C4-2B (cell line): ENCODE measurements around the gene IL1A.

Experiments
- H3K27ac ChIP-seq: fragments of 450-650 bp; 2 replicates; pipeline ENCODE4 v1.5.1; 2017
- CTCF ChIP-seq: fragments of 450-650 bp; conservative IDR thresholded peaks from 2 replicates; pipeline ENCODE4 v1.5.1; 2017; ENCODE audit warnings: mild to moderate bottlenecking
- ZFX ChIP-seq: fragments of 450-650 bp; IDR thresholded peaks from 2 replicates; pipeline ENCODE4 v1.6.1; 2017

IL1A gene

DNA sequence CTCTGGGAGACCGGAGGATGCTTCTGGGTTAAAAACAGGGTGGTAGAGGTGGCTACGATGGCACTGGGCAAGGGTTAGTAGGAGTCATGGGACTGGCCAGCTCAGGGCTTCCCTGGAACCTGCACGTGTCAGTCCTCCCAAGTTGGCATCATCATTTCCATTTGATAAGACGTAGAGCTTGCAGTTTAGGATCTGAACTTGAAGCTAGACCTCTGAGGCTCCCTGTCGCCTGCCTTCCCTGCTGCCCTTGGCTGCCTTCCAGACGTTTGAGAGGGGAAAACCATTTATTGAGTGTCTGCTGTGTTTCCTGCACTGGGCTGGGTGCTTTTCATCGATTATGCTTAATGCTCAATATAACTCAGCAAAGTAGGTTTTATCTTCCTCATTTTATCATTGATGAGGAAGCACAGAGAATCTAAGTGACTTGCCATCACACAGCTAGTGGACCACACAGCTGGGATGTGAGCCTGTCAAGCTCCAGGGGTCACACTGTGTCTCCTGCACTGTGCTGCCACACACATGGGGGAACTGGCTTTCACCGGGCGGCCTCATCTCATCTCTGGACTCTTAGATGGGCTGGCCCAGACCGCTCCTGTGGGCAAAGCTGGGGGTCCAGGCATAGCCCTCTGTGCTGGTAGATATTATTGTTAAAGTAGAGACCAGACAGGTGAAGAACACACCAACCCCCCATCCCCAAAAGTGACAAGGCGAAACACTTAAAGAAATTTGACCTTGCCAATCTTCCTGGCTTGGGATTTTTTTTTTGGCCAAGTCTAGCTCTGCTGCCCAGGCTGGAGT is 55.7 kb downstream of the IL1A start:
- no peak overlapping the region for H3K27ac ChIP-seq
- TF ChIP-seq CTCF (no peak), ZFX (no peak)

GRCh38 chr2:112728029-112728362 is 56.3 kb downstream of the IL1A start:
- TF ChIP-seq CTCF (no peak), ZFX (no peak)
- H3K27ac ChIP-seq: no peak overlapping the region

DNA sequence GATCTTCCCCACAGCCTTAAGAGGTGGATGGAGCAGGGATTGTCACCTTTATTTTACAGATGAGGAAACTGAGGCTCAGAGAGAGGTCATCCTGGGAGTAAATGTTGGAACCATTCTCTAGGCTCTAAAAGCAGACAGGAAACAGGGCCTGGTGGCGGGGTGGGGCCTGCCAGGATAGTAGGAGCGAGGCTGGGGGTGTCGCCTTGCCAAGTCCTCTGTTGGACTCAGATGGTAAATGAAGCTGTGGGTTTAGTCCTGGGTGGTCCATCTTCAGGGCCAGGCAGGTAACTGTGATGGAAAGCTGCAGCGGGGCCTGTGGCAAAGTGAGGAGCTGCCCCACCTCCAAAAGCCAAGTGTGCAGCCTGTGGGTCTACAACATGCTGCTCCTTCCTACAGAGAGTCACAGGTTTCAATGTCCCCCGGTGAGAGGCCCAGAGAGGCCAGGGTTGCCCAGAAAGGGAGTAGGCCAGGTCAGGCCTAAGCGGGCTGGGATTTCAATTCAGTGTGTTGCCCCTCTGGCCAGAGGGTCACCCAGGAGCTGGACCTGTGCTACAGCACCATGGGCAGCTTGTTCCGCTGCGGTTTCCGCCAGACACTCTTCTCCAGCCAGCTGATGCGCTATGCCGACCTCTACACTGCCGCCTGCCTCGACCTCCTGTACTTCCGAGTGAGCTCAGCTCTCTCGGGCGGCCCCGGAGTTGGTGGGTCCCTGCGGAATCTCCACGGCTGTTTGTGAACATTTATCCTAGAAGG is 56.8 kb downstream of the IL1A start:
- TF ChIP-seq CTCF (no peak), ZFX (no peak)
- H3K27ac ChIP-seq: no peak overlapping the region

DNA sequence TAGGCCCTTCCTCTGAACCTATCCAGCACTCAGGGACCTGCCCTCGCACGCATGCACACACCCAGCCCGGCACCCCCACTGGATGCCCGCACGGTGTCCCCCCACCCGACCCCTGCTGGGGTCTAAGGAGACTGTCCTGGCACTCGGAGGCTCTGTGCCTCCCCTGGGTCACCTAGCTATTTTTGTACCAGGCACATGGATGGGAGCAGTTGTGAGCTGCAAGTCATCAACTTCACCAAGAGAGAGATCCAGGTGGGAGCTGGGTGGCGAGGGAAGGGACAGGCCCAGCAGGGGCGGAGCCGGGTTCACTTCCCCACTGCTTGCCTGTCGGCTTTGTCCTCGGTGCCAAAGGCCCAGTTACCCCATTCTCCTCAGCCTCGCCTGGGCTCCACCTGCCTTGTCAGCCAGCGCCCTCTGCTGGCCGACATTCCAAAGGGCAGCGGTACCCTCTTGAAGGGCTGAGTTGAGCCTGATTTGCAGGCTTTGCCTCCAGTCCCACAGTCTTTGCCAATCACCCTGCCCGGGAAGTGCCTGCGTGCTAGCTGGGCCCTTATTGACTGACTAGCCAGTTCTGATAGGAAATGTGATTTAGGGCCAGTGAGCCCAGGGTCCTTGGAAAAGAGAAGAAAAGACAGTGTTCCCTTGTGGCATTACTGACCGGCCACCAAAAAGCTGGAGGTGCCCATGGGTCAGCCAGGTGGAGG is 57.7 kb downstream of the IL1A start:
- no peak overlapping the region for H3K27ac ChIP-seq
- TF ChIP-seq CTCF: peak; percentile 94
- TF ChIP-seq ZFX: no peak

- no peak overlapping the region for H3K27ac ChIP-seq
- TF ChIP-seq CTCF: no peak
- TF ChIP-seq ZFX: no peak
Observed at GRCh38 chr2:112725545-112726457, 58.5 kb downstream of the IL1A start.

- TF ChIP-seq ZFX (no peak), CTCF (no peak; the same call in 1 of the 2 replicates)
- H3K27ac ChIP-seq: no peak overlapping the region
Observed at GRCh38 chr2:112724591-112725525, 59.4 kb downstream of the IL1A start.
